Mammary epithelial cell (primary cell): Measurements from ENCODE around the gene PHC1.
"Not testable (repeated sequence)": the region's sequence is repeated elsewhere in the genome, so short reads cannot be mapped to it uniquely, and the experiment has no call there.

Source experiments
- CTCF ChIP-seq, 2 donors: IDR thresholded peaks in 1 of 2; conservative IDR thresholded peaks in 1 of 2; 2 replicates each; pipeline ENCODE4 v1.5.1; 2011 to 2012; ENCODE audit warnings: inconsistent platforms in 2 of 2, low read length in 2 of 2, mild to moderate bottlenecking in 2 of 2, control low read depth in 1 of 2, low read depth in 1 of 2; ENCODE audit not compliant: insufficient read depth in 1 of 2; ENCODE audit errors: extremely low read depth in 1 of 2
- EZH2 ChIP-seq: IDR thresholded peaks from 2 replicates; pipeline ENCODE4 v1.6.1; 2012; ENCODE audit warnings: low read length, inconsistent platforms, borderline replicate concordance

- TF ChIP-seq CTCF (conservative IDR thresholded peaks at IDR 0.05 in 1 of 2, IDR thresholded peaks at IDR 0.05 in 1 of 2; ENCODE audit: extremely low read depth in 1 of 2, insufficient read depth in 1 of 2, low read depth in 1 of 2, low read length in 2 of 2); EZH2: not testable (repeated sequence)
Measured at GRCh38 chr12:8934080-8934479, 19.8 kb downstream of the PHC1 start.
